ENCODE results near the gene GPR157.

Gene GPR157

GRCh38 chr1:9051379-9051778, 77.5 kb downstream of the GPR157 start:
- H3K4me3 ChIP-seq (ENCODE audit: low read length) = no peak overlapping the region
- no peak for DNase-seq (ENCODE audit: low read depth)
- no peak for TF ChIP-seq CTCF (IDR thresholded peaks at IDR 0.05; ENCODE audit: insufficient read depth, low read depth, low read length, missing control alignments)

- TF ChIP-seq CTCF (IDR thresholded peaks at IDR 0.05; ENCODE audit: insufficient read depth, low read depth, low read length, missing control alignments) = no peak
- H3K4me3 ChIP-seq (ENCODE audit: low read length) = no peak overlapping the region
- no peak for DNase-seq (ENCODE audit: low read depth)
Observed at GRCh38 chr1:9050803-9051202, 78.1 kb downstream of the GPR157 start.
